ENCODE results near the gene G3BP1.

DNA sequence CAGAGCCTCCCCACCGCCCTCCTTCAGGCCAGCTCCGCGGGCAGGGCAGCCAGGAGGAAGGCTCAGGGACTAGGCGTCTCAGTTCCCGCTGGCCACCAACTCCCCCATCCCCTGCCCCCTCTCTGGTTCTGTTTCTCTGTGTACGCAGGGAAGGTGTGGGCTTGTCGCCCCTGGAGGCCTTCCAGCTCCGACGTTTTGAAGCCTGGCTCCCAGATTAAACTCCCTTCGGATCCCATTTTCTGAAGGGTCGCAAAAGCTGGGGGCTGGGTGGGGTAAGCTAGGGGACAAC is 13.7 kb upstream of the G3BP1 start:
- TF ChIP-seq ZNF184 (CRISPR knock-in tag; IDR thresholded peaks at IDR 0.05) (no peak), ZBTB7A (IDR thresholded peaks at IDR 0.05; ENCODE audit: borderline replicate concordance, control insufficient read depth, low read depth, low read length) (0 out of 2 replicates have a peak, but pooled peaks have one; percentile 5), BRCA1 (IDR thresholded peaks at IDR 0.05) (no peak), BRCA1 (CRISPR knock-in tag; IDR thresholded peaks at IDR 0.05) (no peak), EZH2 (IDR thresholded peaks at IDR 0.05; ENCODE audit: borderline replicate concordance, low read depth, low read length) (no peak), CHD4 (IDR thresholded peaks at IDR 0.05; ENCODE audit: insufficient read depth, insufficient replicate concordance, low read depth, low read length, poor library complexity, severe bottlenecking) (no peak), KDM5B (IDR thresholded peaks at IDR 0.05; ENCODE audit: insufficient replicate concordance, low read depth, low read length) (no peak), POLR2A (conservative IDR thresholded peaks at IDR 0.05) (no peak)

Data from K562 (cell line).